AG04449 (cell line): ENCODE data around the gene ACAT2.
"Not testable (repeated sequence)": the region's sequence is repeated elsewhere in the genome, so short reads cannot be mapped to it uniquely, and the experiment has no call there.

Experiments used
- CTCF ChIA-PET: fragments of 350-600 bp; formaldehyde crosslinking; extraction: SDS; loops from one replicate; lab custom pipeline; 2021; ENCODE audit warnings: antibody characterized with exemption; lab: Yijun Ruan, JAX
- POLR2A ChIA-PET: fragments of 400-600, 350-600 bp; formaldehyde crosslinking; extraction: SDS; loops from one replicate; lab custom pipeline; 2020; ENCODE audit warnings: antibody characterized with exemption, inconsistent platforms; lab: Yijun Ruan, JAX
- DNase-seq: peaks from one replicate; pipeline ENCODE4 v3.0.0-alpha.2; 2010; ENCODE audit warnings: low read depth, low spot score
- H3K4me3 ChIP-seq: 2 replicates; pipeline ENCODE4 v1.5.1; 2011; ENCODE audit warnings: low read depth, mild to moderate bottlenecking, control low read depth, low read length
- CTCF ChIP-seq: IDR thresholded peaks from one replicate; pipeline ENCODE4 v1.5.1; 2011; ENCODE audit warnings: mild to moderate bottlenecking, moderate library complexity, low read length, control low read depth, inconsistent platforms; ENCODE audit not compliant: insufficient read depth; ENCODE audit errors: missing control alignments

The ACAT2 gene

GRCh38 chr6:159819932-159820640 lies 58.2 kb downstream of the ACAT2 start:
- no peak overlapping the region for H3K4me3 ChIP-seq
- CTCF ChIA-PET = no interaction called here
- no peak for DNase-seq
- POLR2A ChIA-PET = no interaction called here
- no peak for TF ChIP-seq CTCF

- POLR2A ChIA-PET = no interaction called here
- no peak for TF ChIP-seq CTCF
- CTCF ChIA-PET = interaction anchor here (1.0 kb wide), 1 partner anchor 16 kb away, joined by 3 read pairs; no protein-coding TSS in a partner anchor
- no peak overlapping the region for H3K4me3 ChIP-seq
- DNase-seq = no peak
These were observed 59.3 kb downstream of the ACAT2 start for GRCh38 chr6:159821122-159821521.

GRCh38 chr6:159821726-159822125 lies 59.9 kb downstream of the ACAT2 start:
- no peak for DNase-seq
- ChIA-PET CTCF (interaction anchor here (1.0 kb wide), 1 partner anchor 16 kb away, joined by 3 read pairs; no protein-coding TSS in a partner anchor), POLR2A (no interaction called here)
- no peak overlapping the region for H3K4me3 ChIP-seq
- TF ChIP-seq CTCF = no peak

- no peak overlapping the region for H3K4me3 ChIP-seq
- ChIA-PET CTCF (interaction anchor here (0.5 kb wide), 1 partner anchor 15 kb away, joined by 4 read pairs; no protein-coding TSS in a partner anchor), POLR2A (no interaction called here)
- no peak for DNase-seq
- no peak for TF ChIP-seq CTCF
These were observed 62.1 kb downstream of the ACAT2 start for GRCh38 chr6:159823953-159824352.

GRCh38 chr6:159824690-159825089 lies 62.8 kb downstream of the ACAT2 start:
- DNase-seq, CTCF ChIA-PET, H3K4me3 ChIP-seq, POLR2A ChIA-PET: not testable (repeated sequence)

GRCh38 chr6:159826004-159826403 lies 64.2 kb downstream of the ACAT2 start:
- CTCF ChIA-PET = no interaction called here
- no peak for TF ChIP-seq CTCF
- POLR2A ChIA-PET = no interaction called here
- DNase-seq = no peak
- no peak overlapping the region for H3K4me3 ChIP-seq

- CTCF ChIA-PET = no interaction called here
These were observed 65.3 kb downstream of the ACAT2 start for GRCh38 chr6:159826968-159827647.

More at GRCh38 chr6:159826968-159827647, 65.3 kb downstream of the ACAT2 start:
- no peak for DNase-seq
- no peak overlapping the region for H3K4me3 ChIP-seq
- POLR2A ChIA-PET = no interaction called here
- TF ChIP-seq CTCF = no peak
